Measurements from ENCODE around the gene CYTIP.

Gene CYTIP

DNA sequence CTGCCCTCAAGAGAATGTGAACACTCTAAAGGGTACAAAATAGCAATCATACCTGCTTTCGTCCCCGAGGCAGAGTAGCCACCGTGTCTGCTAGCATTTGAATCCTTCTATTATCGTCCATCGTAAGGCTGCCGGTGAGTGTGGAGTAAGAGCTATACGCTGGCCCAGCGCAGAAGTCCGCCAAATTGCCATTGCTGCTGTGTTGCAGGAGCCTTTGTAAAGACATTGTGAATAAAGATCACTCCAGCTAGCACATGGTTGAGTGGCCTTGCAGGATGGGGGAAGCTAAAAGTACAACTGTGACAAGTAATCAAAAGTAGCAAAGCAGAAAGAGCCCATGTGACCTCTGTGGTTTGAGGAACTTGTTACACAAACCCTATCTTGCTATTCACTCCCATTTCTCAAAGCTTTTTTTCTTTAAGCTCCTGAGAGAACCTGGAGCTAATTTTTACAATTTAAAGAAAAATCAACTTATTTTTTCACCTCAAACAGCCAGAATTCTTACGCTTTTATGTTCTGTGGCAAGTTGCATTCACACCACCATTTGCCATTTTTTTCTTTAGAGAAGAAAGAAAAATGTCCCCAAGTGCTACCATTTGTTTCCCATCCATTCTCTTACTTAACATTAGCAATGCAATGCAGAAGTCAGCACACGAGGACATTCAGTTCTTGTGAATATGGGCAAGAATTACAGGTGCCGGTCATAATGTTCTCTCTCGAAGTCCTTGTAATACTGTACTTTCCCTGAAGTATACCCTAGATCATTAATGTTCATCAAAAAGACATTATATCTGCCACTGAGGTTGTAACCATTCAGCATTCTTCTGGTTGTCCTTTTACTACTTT is at the start of gene CYTIP:
CYTIP (minus strand) TSS at position 295 of the 846 bp plus-strand sequence; CDS start at position 226, 69 bp downstream.
- DNase-seq (ENCODE audit: low spot score): peak; percentile 70

DNA sequence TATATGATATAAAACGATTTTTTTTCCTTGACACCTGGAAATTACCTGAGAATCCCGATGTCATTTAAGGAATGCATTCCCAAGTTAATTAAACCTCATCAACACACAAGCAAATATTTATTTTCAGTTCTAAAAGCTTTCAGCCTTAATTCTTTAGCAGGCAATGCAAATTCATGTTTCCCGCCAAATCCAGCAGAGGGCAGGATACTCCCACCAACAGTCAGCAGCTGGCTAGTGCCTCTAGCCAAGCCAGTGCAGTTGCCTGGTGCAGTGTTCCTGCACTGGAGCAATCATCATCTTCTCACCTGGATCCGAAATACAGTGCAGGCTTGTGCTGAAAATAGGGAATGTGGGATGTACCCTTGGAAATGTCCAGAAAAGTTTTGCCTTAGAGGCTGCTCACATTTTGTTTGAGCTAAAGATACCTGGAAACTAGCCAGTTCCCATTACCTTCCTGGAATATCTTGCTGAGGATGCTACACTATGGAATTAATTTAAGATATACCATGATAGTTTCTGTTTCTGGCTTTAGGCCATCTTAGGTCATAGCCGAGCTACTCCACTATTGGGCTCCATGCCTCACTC is 48.4 kb upstream of the CYTIP start:
- DNase-seq (ENCODE audit: low spot score): peak; percentile 84

DNA sequence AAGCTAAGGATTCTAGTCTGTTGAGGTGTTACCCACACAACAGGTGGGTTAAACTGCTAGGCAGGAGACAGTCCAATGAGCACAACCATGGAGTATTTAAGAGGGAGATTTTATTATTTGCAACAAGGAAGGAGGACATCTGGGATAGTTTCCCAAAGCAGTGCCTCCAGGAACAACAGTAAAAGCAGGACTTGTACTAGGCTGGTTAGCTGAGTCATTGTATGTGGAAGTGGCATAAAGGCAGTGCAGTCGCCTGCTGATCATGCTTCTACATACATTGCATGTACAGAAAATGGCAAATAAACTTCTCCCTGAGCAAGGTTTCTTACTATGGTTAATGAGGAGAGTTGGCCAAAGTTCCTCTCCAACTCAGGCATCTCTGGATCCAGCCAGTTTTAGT is 46.1 kb upstream of the CYTIP start:
- DNase-seq (ENCODE audit: low spot score): no peak

DNA sequence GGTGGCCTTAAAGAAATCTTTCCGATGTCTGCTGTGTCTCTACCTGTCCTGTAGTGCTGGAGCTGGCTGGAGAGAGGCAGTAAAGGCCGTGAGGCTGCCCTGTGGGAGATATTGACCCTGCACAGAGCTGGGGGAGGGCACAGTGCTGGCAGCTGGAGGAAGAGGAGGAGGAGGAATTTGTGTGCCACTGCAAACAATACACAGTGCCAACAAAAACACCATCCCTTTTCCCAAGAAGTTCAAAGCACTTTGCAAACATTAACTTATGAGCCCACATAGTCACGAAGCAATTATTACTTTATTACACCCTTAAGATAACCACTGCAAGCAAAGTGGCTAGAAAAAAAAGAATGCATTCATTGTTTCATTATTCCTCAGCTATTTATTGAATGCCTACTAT is 45.0 kb upstream of the CYTIP start:
- DNase-seq (ENCODE audit: low spot score): no peak

DNA sequence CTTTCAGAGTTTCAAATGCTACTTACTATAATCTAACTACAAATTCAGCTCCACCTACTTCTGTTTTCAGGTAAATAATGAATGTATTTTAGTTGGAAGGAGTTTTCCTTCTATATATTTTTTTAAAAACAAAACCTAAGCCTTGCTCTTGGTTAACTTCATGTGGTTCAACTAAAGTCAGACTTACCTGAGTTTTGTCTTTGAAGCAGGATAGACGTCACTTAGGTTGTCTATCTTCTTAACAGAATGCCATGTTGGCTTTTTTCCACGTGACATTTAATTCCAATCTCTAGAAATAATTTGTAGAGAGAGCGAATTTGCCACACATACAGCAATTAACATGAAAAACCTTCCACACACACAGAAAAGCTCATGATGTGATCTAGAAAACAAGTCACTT is 43.9 kb upstream of the CYTIP start:
- no peak for DNase-seq (ENCODE audit: low spot score)

DNA sequence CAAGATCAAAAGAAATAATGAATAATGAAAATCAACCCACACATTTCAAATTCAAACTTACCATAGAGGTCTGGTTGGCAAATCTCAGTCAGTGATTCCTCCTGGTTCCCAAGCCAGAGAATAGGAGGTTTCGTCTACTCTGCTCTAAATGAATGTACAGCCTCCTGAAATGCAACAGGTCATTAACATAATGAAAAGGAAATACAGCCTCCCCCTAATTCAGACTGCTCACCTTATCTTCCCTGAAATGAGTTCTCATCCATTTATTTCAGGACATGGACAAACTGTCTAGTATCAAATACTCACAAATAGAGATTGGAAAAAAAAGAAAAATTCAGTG is 43.4 kb upstream of the CYTIP start:
- no peak for DNase-seq (ENCODE audit: low spot score)

DNA sequence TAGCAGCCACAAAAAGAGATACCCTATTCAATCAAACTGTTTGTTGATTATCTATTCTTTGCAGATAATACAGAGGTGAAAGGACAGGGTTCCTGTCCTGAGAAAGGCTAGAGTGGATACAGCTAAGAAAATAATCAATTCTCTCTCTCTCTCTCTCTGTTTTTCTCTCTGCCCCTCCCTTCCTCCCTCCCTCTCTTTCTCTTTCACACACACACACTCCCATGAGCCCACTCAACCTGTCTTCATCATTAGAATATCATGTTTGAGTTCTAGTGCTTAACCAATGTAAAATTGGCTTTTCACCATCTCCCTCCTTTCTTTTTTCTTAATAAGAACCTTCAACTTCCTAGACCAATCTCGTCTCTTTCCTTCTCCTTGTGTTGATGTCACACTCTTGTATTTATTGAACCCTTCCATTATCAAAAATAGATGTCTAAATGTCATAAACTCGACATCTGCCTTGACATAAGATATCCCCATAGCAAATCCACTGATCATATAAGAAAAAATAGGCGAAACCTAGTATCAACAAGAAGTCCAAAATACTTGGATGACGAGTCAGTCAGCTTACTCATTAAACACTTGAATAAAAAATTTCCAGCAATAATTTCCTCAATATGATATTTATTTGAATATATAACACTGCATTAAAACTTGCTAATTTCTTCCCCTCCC is 42.8 kb upstream of the CYTIP start:
- DNase-seq (ENCODE audit: low spot score): no peak

DNA sequence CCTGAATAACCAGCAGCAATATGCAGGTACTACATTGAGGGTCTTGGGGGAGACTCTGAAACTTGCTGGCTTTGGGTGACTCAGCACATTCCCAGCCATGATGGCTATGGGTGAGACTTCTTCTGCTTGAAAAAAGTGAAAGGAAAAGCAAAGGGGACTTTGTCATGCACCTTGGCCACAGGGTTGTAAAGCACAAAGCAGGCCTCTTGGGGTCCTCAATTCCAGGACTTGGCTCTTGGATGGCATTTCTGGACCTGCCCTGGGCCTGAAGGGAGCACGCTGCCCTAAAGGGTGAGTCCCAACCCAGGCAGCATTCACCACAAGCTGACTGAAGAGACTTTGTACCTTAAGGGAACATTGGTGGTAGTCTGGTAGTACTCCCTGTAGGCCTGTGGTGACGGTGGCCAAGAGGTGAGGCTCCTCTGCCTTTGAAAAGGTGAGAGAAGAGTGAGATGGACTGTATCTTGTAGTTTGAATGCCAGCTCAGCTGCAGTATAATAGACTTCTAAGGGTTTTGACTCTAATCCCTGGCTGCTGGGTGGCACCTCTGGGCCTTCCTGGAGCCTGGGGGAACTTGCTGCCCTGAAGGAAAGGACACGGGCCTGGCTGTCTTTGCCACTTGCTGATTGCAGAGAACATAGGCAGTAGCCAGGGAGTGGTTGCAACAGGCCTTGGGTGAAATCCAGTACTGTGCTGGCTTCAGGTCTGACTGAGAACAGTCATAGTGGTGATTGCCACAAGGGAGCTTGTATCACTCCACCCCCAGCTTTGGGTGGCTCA is 36.5 kb upstream of the CYTIP start:
- DNase-seq (ENCODE audit: low spot score): peak; percentile 60

DNA sequence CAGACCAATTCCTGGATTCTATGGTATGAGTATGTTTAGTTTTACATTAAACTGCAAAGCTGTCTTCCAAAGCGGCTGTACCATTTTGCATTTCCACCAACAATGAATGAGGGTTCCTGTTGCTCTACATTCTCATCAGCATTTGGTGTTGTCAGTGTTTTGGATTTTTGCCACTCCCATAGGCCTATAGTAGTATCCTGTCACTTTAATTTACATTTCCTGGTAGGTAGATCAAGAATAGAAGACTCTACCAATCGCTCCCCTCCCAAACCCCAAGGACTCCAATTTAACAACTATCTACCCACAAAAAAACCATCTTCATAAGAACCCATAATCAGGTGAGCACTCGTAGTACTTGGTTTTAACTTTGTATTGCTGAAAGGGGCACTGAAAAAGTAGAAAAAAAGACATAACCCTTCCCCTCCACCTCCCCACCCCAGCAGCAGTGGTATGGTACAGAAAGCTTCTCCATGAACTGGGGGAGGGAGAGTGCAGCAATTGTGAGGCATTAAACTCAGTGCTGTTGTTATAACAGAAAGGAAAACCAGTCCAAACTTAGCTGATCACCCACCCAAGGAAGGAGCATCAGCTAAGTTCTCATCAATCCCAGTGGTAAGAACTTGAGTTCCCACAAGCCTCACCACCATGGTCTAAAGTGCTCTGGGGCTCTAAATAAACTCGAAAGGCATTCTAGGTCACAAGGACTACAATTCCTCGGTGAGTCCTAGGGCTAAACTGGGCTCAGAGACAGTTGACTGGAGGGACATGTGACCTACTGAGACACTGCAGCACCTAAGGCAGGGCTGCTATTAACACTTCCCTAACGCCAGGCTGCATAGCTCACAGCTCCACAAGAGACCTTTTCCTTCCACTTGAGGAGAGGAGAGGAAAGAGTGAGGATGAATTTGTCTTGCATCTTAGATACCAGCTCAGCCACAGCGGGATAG is 35.5 kb upstream of the CYTIP start:
- DNase-seq (ENCODE audit: low spot score): no peak

DNA sequence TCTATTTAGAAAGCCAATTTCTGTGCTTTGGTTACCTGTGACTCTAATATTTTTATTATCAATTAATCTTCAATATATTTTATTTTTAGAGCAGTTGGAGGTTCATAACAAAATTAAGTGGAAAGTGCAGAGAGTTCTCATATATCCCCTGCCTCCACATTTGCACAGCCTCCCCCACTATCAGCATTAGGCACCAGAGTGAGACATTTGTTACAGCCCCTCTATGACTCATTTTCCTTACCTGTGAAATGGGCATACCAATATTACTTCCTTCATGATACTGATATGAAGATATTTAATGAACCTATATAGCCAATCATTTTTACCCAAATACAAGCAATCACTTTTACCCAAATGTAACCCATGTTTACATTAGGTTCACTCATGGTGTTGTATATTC is 34.0 kb upstream of the CYTIP start:
- no peak for DNase-seq (ENCODE audit: low spot score)

DNA sequence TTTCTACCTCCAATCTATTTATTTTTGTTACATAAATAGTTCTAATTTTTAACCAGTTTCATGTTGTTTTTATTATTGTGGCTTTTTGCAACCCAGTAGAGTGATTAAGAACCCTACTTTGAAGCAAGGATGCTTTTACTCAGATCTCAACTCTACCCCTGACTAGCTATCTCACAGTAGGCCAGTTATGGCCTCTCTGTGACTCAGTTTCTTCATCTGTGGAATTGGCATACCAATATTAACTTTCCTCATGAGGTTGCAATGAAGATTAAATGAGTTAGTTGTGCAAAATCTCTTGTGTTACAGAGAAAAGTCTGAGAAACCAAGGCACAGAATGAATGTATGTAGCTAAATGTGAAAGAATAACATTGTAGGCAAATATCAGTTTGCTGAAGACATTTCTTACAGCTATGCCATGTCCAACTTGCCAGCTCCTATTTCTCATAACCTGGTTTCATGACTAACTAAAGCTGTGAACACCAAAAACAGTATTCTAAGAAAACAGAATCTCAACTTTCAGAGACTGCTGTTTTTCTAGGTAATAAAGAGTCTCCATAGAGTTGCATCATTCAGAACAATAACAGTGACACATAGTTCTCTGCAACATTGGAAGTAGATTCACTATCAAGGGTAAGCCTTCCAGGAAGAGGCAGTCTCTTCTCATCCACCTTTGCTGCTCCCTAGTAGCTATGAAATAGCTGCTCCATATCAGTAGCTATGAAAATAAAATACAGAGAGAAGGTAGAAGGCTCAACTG is 33.2 kb upstream of the CYTIP start:
- no peak for DNase-seq (ENCODE audit: low spot score)

DNA sequence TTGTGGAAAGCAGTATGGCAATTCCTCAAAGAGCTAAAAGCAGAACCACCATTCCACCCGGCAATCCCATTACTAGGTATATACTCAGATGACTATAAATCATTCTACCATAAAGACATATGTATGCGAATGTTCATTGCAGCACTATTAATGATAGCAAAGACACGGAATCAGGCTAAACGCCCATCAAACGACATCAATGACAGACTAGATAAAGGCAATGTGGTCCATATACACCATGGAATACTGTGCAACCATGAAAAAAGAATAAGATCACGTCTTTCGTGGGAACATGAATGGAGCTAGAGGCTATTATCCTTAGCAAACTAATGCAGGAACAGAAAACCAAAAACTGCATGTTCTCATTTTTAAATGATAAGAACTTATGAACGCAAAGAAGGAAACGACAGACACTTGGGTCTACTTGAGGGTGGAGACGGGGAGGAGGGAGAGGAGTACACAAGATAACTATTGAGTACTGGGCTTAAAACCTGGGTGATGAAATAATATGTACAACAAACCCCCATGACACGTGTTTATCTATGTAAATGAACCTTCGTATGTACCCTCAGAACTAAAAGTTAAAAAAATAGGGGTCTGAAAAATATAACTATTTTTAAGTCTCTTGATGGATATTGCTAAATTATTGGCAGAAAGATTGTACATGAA is 32.0 kb upstream of the CYTIP start:
- no peak for DNase-seq (ENCODE audit: low spot score)

DNA sequence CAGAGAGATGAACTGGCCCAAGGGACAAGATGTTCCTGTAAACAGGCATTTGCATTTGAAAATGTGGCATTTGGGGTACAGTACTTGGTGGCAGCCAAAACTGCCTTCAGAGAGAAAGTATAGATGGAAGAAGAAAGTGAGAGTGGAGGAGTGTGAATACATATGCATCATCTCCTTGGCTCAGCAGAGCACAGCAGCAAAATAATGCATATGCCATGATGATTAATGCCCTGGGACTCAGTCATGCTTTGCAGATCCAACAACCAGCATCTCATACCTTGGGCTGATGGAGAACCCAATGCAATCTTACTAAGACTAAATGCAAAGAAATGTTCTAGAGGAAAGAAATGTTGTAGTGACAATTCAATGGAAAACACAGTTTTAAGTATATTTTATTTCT is 29.7 kb upstream of the CYTIP start:
- DNase-seq (ENCODE audit: low spot score): no peak

DNA sequence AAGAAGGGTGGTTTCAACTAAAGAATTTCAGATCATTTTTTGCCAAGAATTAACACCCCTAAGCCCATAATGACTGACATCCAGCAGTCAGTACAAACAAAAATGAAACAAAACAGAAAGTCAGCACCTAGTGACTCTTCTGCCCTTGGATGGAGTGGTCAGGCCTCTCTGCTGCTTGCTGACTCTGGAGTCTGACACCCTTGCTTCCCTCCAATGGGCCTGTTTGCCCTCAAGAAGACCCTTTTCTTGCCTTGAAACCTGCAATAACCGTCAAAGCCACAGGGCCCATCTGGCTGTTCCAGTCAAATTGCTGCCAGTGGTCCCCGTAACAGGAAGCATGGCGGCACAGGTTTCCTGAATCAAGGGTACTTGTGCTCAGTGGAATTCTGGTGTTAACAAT is 27.2 kb upstream of the CYTIP start:
- no peak for DNase-seq (ENCODE audit: low spot score)

DNA sequence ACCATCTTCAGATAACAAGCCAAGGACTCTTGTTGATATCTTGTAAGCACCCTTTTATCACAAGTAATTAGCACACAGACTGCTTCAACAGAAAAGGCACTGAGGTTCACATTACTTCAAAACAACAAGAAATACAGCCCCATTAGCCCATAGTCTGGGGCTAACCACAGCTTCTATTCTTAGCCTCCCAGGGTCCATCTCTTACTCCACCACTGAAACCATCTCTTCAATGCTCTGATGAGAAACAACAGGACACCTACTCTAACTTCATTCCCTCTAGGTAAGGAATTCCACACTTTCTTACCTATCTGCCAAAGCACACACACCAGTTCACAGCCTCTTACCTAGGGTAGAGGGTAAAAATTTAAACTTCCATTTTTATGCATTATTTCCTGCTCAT is 26.4 kb upstream of the CYTIP start:
- no peak for DNase-seq (ENCODE audit: low spot score)

DNA sequence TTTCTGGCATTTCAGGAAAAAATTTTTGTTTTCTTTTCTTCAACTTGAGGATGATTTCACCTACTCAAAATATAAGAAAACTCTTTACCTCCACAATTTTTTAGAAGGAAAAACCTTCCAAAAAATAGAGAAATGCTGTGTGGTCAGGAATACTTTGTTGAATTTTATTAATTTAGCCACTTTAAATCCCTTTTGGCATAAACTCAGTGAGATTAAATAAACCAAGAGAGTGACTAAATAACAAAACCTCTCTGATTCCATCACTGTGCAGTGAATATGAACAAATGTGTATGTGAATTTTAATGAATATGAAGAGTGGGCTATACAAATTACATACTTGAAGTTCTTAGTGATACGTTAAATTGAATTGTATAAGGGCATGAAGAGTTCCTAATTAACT is 25.8 kb upstream of the CYTIP start:
- no peak for DNase-seq (ENCODE audit: low spot score)

DNA sequence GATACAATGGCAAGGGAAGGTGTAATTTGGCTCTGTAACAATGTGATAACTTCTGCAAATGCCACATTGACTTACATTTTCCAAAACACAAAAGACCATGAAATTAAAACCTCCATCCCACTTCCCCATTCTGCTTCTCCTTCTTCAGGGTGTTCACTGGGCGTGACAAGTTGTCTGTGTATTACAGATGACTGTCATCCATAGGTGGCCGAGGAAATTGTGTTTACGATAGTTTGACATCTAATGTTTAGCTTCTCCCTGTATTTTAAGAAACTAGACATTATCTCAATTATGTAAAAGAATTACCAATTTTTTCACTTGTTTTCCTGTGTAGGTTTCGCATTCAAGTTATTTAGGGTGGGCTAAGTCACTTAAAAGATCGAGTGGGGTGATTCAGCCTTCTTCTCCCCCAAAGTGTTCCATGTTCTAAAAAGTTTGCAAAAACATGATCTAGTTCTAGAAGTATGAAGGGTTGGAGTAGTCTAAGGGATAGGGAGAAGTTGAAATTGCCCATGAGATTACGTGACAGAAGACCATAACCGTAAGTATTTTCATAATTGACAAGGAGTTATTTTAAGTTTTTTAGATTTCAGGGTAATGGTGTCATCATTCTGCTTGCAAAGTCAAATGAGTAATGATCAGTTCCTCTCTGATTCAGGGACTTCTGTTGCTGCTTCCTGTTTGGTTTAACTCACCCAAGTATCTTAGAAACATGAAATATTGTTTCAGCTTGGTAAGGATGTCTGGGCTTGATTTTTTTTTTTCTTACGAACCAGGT is 25.2 kb upstream of the CYTIP start:
- no peak for DNase-seq (ENCODE audit: low spot score)

DNA sequence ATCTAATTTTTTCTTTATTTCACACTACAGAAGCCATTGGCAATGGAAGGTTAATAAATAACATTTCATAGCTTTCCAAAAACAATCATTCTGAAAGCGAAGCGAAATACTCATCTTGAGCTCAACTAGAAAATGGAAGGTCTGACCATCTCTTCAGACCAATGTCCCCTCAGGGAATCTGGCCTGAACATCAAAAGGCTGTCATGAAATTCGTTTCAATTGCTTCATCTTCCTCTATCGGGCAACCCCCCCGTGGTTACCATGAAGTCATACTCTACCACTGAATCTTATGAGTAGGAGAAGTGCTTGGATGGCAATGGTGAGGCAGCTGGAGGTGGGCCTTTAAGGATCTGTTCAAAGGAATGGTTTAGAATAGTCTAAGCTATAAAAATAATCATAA is 22.9 kb upstream of the CYTIP start:
- no peak for DNase-seq (ENCODE audit: low spot score)

DNA sequence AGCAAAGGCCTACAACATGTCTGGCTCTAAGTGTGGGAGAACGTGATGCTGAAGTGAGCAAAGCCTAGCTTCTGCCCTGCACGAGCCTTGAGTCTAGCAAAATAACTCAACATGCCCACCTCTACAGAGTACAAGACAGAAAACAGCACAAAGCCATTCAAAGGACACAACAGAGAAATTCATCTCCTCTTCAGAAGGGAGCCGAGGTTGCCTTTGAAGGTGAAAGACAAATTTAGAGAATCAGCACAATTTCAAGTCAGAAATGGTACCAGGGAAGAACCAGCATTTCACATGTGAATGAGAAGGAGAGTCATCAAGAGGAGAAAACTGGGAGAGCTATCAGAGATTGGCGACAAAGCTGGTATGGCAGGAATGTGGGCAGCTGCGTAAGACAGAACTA is 21.7 kb upstream of the CYTIP start:
- DNase-seq (ENCODE audit: low spot score): no peak
